Peyer's patch (tissue), 4 donors: ENCODE measurements around the gene KCNK5.

Source experiments
- POLR2A ChIP-seq, 2 donors: fragments of 450-650 bp; IDR thresholded peaks; one replicate each; pipeline ENCODE4 v1.5.1; 2017; ENCODE audit warnings: antibody characterized with exemption in 2 of 2, mild to moderate bottlenecking in 2 of 2, moderate library complexity in 2 of 2
- TF ChIP-seq, protein P1 (sequence below), 6 experiments: fragments of 450-650 bp in 4 of 6; fragments of 200-600 bp in 2 of 6; sonication (generic) in 1 of 6; IDR thresholded peaks; one replicate each; pipeline ENCODE4 v1.5.1; 2017 to 2019; ENCODE audit warnings: antibody characterized with exemption in 6 of 6, mild to moderate bottlenecking in 3 of 6, moderate library complexity in 1 of 6

DNA sequence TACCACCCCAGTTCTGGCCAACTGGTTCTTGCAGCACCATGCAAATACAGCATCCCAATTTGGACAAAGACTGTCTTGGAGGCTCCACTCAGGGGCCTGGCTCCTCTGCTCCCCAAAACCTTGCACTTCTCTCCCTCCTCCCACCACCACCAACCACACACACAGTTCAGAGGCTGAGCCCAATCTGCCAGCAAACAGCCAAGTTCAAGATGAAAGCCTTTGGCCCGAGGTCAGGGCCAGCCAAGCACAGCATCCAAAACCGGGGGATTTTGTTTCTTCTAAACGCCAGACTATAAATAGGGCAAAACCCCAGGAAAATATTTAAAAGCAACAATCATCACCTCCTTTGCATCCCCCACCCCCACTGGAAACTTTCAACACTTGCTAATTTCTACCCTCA is 5.7 kb downstream of the KCNK5 start:
- TF ChIP-seq, protein P1, sequence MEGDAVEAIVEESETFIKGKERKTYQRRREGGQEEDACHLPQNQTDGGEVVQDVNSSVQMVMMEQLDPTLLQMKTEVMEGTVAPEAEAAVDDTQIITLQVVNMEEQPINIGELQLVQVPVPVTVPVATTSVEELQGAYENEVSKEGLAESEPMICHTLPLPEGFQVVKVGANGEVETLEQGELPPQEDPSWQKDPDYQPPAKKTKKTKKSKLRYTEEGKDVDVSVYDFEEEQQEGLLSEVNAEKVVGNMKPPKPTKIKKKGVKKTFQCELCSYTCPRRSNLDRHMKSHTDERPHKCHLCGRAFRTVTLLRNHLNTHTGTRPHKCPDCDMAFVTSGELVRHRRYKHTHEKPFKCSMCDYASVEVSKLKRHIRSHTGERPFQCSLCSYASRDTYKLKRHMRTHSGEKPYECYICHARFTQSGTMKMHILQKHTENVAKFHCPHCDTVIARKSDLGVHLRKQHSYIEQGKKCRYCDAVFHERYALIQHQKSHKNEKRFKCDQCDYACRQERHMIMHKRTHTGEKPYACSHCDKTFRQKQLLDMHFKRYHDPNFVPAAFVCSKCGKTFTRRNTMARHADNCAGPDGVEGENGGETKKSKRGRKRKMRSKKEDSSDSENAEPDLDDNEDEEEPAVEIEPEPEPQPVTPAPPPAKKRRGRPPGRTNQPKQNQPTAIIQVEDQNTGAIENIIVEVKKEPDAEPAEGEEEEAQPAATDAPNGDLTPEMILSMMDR (IDR thresholded peaks at IDR 0.05), result no peak
- no peak for TF ChIP-seq POLR2A (IDR thresholded peaks at IDR 0.05)
